Activated T-cell treated with anti-CD3 and anti-CD28 coated beads for 4 hours (primary cell): ENCODE results near the gene MDH2.
"Not testable (repeated sequence)": the region's sequence is repeated elsewhere in the genome, so short reads cannot be mapped to it uniquely, and the experiment has no call there.

Experiments used
- DNase-seq: peaks from one replicate; pipeline ENCODE4 v3.0.0-alpha.2; 2020

The MDH2 gene

DNA sequence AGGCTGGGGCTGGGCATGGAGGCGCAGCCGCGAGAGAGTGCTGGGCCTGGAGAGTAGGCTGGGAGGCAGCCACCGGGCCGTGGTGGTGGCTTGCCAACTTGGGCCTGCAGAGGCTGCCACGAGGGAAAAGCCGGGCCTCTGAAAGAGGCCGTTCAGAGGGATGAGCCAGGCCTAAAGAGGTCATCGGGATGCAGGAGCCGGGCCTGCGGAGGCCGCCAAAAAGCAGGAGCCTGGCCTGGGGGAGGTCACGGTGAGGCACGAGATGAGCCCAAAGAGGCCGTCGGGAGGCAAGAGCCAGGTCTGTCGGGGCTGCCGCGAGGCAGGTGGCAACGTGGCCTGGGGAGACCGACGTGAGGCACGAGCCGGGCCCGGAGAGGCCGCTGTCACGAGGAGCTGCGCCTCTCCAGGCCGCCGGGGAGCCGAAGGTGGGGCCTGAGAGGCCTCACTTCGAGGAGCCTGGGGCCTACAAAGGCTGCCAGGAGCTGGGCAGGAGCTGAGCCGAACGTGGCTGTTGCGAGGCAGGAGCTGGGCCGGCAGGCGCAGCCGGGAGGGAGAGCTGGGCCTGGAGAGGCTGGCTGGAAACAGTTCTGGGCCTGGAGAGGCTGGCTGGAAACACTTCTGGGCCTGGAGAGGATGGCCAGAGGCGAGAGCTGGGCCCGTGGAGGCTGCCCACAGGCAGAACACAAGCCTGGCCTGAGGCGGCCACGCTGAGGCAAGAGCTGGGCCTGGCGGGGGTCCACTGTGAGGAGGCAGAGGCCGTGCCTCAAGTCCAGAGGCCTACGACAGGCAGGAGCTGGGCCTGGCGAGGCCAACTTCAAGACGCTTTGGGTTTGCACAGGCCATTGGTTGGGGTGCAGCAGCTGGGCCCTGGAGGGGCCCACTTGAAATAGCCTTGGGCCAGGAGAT, 24.6 kb downstream of the MDH2 start:
- no peak for DNase-seq

DNA sequence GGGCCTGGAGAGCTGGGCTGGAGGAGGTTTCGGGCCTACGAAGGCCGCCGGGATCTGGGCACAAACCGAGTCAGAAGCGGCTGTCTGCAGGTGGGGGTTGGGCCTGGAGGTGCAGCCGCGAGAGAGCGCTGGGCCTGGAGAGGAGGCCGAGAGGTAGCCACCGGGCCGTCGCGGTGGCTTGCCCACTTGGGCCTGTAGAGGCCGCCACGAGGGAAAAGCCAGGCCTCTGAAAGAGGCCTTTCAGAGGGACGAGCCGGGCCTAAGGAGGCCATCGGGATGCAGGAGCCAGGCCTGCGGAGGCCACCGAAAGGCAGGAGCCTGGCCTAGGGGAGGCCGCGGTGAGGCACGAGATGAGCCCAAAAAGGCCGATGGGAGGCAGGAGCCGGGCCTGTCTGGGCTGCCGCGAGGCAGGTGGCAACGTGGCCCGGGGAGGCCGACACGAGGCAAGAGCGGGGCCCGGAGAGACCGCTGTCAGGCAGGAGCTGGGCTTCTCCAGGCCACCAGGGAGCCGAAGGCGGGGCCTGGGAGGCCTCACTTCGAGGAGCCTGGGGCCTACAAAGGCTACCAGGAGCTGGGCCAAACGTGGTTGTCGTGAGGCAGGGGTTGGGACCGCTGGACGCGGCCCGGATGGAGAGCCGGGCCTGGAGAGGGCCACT, 25.6 kb downstream of the MDH2 start:
- DNase-seq: no peak

DNA sequence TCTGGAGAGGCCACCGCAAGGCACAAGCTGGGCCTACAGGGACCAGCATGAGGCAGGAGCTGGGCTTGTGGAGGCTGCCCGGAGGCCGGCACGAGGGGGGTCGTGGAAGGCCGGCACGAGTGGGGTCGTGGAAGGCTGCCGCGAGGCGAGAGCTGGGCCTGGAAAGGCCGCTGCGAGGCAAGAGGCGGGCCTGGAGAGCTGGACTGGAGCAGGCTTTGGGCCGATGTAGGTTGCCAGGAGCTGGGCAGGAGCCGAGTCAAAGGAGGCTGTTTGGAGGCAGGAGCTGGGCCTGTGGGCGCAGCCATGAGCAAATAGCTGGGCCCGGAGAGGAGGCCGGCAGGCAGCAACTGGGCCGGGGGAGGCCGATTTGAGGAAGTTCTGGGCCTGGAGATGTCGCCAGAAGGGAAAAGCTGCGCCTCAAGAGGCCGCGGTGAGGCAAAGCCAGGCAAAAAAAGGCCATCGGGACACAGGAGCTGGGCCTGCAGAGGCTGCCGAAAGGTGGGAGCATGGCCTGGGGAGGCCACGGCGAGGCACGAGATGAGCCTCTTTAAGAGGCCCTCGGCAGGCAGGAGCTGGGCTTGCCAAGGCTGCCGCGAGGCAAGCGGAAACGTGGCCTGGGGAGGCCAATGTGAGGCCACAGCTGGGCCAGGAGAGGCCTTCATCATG, 26.5 kb downstream of the MDH2 start:
- DNase-seq: no peak

DNA sequence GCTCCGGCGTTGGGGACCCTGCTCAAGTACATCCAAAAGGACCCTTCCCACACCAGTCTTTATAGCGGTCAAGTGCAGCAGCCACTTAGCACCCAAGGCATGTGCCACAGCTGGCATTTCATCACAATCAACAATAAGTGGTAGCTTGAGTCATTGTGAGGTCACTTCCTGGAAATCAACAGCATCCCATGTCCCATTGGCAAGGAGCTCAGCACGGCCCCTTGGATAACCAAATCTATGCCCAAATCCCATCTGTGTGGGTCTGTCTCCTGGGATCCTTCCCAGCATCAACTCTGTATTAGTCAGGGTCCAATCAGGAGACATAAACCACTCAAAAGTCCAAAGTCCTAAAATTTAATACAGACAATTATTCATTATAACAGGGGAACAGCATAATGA, 27.1 kb downstream of the MDH2 start:
- no peak for DNase-seq

DNA sequence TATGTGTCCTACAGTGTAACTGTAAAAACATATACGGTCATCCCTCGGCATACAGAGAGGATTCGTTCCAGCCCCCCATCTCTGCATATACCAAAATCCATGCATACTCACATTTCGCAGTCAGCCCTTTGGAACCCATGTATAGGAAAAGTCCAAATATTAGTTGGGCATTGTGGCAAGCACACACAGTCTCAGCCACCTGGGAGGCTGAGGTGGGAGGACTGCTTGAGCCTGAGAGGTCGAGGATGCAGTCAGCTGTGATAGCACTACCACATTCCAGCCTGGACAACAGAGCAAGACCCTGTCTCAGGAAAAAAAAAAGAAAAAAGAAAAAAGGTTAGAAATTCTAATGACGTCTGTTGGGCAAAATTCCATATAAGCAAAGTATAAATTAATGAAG, 29.1 kb downstream of the MDH2 start:
- DNase-seq: no peak

DNA sequence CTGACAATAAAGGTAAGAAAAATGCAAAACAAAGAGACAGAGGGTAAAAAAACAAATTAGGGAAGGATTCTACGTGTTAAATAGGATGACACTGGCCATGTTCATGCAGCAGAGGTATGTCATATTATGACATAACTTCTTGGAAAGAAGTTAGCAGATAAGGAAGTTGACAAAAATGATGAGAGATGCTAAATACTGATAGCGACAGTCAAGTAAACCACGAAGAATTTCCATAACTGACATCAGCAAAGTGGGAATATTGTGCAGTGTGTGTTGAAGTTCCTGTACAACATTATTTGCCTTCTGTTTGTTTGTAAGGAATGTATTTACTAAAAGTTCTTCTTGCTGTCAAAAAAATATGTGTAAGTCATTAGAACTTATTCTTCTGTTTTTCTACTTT, 29.5 kb downstream of the MDH2 start:
- DNase-seq: no peak

DNA sequence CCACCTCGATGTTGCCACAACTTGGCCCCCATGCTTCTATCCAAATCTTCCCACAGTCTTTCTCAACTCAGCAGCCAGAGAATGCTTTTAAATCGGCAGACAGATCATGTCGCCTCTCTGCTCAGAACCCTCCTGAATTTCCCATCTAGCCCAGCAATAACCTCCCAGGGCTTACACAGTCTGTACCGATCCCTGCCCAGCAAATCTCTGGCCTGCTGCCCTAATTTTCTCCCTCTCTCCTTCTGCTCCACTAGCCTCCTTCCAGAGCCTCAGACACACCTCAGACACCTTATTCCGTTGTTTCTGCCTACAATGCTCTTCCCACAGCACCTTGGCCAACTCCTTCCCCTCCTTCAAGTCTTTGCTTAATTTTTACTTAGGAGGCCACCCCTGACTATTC, 32.3 kb downstream of the MDH2 start:
- no peak for DNase-seq

DNA sequence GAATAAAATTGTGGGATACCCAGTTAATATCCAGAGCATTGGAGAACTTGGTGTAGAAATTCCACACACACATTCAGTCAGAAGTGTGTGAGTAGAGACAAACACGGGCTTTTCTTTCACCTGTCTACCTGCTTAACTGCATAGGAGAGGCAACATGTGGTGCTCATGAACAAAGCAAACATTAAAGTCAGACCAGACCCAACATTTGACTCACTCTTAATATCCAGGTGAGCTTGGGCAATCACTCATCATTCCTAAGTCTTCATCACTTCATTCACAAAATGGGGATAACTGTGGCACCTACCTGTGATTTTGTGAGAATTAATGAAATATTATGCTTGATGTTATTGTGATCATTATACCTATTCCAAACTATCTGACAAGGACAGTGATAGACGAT, 36.2 kb downstream of the MDH2 start:
- not testable (repeated sequence) for DNase-seq

DNA sequence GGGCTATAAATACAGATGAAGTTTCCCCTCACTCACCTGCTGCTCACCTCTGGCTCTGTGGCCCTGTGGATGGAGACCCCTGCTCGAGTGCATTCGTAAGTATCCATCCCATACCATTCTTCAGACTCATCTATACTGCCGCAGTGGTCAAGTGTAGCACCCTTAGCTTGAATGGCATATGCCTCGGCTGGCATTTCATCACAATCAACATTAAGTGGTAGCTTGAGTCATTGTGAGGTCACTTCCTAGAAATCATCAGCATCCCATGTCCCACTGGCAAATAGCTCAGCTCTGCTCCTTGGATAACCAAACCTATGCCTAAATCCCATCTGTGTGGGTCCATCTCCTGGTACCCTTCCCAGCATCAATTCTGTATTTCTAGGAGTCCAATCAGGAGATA, 38.2 kb downstream of the MDH2 start:
- DNase-seq: no peak

DNA sequence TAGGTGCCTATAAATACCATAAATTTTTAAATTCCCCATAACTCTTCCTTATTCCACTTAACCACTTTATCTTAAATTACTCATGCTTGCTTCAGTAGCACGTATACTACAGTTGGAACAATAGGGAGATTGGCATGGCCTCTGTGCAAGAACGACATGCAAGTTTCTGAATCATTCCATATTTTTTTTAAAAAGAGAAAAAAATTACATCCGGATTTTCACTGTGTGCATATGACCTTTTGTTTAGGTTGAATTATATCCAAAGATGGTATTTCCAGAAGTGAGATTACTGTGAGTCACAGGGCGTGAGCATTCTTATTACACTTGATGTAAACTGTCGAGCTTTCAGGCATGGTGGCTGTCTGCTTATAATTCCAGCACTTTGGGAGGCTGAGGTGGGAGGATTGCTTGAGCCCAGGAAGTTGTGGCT, 39.5 kb downstream of the MDH2 start:
- DNase-seq: not testable (repeated sequence)

DNA sequence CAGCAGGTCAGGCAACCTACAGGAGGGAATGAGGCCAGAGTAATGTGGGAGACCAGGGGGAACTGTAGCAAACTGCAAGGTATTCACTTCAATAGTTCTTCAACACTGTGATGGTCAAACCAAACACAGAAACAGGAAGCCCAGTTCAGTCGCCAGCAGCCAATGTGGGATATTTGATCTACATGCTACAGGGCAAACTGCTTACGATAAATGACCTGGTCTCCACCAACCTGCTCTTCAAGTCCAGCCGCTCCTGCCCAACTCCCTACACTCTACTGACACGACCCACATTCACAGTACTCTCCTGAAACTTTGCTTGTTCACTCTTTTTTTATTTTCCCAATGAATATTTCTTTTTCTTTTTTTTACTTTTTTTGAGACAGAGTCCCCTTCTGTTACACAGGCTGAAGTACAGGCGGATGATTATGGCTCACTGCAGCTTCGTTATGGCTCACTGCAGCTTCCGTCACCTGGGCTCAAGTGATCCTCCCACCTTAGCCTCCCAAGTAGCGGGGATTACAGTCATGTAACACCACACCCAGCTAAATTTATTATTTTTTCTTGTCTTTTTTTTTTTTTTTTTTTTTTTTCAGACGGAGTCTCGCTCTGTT, 42.1 kb downstream of the MDH2 start:
- DNase-seq: no peak

DNA sequence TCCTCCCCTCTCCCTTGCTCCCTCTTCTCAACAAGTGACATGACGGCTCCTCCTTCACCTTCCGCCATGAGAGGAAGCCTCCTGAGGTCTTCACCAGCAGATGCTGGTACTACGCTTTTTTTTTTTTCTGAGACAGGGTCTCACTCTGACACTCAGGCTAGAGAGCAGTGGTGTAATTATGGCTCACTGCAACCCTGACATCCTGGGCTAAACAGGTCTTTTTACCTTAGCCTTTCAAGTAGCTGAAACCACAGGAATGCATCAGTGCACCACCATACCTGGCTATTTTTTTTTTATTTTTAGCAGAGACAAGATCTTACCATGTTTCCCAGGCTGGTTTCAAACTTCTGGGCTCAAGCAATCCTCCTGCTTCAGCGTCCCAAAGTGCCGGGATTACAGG, 43.6 kb downstream of the MDH2 start:
- DNase-seq: no peak

DNA sequence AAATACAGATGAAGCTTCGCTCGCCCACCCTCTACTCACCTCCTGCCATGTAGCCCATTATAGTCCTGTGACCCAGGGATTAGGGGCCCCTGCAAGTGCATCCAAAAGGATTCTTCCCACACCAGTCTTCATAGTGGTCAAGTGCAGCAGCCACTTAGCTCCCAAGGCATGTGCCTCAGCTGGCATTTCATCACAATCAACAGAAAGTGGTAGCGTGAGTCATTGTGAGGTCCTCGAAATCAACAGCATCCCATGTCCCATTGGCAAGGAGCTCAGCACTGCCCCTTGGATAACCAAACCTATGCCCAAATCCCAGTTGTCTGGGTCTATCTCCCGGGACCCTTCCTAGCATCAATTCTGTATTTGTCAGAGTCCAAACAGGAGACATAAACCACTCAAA, 45.6 kb downstream of the MDH2 start:
- not testable (repeated sequence) for DNase-seq

DNA sequence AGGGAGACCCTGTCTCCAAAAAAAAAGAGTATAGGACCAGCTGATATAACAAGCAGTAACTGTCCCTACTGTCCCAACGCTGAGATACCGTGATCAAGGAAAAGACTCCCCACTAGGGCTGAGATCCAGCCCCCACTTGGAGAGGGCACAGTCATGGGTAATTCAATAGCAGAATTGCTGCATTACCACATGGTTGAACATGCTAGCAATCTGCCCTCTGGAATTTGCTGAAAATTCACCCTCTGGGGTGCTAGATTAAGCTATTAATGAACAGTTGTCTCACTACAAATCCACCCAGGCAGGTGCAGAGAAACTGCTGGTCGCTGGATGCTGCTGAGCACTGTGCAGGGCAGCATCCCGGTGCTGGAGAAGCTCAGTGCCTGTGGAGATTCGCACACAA, 46.4 kb downstream of the MDH2 start:
- DNase-seq: not testable (repeated sequence)

DNA sequence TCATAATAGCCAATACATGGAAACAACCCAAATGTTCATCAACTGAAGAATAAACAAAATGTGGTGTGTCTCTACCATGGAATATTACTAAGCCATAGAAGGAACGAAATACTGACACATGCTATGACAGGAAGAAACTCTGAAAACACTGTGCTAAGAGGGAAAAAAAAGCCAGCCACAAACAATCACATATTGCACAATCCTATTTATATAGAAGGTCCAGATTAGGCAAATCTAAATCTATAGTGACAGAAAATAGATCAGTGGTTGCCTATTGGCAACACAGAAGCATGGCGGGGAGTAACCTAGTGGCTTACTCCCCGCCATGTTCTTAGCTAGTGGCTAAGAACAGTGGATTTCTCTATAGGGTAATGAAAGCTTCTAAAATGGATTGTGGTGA, 48.0 kb downstream of the MDH2 start:
- no peak for DNase-seq

DNA sequence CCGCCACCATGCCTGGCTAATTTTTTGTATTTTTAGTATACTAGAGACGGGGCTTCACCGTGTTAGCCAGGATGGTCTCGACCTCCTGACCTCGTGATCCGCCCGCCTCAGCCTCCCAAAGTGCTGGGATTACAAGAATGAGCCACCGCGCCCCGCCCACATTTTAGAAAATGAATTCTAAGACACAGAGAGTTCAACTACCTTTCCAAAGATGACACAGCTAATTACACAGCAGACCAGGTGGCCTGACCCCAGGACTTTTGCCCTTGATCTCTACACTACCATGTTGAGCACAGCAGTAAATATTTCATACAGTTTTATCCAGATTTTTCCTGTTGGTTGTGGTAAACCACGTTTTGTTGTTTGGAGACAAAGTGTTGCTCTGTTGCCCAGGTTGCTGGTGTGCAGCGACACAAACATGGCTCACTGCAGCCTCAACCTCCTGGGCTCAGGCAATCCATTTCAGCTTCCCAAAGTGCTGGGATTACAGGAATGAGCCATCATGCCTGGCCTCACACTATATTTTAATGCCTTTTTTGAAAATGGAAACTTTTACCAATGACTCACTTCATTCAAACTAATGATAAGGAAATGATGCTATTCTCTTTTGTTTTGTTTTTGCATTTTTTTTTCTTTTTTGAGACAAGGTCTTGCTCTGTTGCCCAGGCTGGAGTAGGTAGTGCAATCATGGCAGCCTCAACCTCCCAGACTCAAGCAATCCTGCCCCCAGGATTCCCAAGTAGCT, 54.0 kb downstream of the MDH2 start:
- not testable (repeated sequence) for DNase-seq

DNA sequence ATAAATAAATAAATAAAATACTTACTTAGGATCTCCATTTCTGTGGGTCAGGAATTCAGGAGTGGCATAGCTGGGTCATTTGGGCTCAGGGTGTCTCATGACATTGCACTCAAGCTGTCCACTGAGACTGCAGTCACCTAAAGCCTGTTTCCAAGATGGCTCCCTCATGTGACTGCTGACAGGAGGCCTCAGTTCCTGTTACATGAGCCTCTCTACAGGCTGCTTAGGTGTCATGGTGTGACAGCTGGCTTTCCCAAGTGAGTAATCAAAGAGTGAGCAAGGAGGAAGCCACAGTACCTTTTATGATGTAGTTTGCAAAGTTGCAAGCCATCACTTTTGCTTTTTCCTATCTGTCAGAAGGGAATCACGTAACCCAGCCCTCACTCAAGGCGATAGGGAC, 55.9 kb downstream of the MDH2 start:
- not testable (repeated sequence) for DNase-seq

DNA sequence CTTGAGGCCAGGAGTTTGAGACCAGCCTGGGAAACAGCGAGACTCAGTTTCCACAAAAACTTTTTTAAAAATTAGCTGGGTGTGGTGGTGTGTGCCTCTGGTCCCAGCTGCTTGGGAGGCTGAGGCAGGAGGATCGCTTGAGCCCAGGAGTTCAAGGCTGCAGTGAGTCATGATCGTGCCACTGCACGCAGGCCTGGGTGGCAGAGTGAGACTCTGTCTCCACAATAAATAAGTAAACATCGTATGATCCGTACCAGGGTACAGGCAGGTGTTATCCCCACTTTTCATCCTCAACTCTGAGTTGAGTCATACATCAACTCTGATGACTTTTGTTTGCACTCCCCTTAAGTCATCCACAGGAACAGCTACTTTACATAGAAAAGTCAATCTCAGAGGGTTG, 58.2 kb downstream of the MDH2 start:
- DNase-seq: not testable (repeated sequence)

DNA sequence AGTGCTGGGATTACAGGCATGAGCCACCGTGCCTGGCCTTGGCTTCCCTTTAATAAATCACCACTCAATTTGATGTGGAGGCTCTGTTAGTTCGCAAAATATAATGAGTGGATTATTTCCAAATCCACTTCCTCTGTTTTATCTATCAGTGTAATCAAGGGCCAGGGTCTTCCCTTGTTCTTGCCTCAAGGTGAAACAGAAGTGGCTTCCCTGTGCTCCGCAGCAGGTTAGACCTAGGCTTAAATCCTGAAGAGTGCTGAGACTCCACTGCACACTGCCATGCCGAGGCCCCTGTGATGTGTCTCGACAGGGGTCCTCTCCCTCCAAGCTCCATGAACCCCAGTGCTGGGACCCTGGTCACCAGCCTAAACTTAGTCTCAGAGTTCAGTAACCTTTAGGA, 59.0 kb downstream of the MDH2 start:
- DNase-seq: no peak

DNA sequence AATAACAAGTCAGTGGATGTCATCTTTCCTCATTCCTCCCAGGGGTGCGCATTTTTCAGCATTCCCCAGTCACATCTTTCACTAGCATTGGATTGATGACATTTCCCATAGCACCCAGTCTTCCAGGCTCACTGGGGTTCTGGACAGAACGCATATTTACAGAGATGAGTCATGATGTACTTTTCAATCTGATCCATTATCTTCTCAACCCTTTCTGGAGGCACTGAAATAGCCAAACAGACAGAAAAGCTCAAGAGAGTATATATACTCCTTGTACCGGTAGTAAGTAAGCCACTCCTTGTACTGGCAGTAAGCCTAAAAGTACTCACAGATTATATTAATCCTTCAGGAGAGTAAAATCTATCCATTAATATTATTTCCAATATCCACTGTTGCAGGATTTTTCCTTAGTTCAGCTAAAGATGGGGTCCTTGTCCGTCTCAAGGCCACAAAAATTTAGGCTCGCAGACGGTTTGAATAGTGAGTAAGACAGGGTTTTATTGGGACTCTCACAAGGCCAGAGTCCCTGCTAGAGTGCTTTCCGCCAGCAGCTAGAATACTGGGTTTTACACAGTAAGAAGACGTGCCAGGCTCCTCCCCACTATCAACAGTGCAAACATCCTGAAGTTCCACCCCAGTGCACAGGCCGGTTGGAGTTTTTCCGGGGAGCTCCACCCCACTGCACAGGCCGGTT, 60.8 kb downstream of the MDH2 start:
- no peak for DNase-seq

DNA sequence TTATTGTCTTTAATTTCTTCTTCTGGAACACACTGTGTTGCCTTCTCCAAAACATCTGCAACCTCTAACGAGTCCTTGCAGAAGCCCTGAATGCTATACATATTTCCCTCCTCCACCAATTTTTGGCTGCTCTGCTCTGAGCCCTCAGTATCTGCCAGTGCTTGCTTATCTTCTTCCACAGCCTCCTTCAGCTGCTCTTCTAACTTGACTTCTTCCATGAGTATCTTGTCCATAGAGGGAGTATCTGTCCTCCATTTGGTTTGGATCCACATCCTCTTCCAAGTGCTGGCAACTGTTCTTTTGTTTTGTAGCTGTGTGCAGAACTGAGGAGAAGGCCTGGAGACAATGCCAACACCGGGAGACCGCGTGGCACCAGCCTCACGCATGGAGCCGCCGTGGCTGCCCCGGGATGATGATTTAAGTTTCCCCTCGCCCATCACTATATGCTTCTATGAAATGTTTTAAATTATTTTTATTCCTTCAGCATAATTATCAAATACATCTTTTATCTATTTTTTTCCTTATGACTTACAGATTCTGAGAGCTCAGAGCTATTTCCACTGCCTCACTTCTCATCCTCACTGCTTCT, 65.2 kb downstream of the MDH2 start:
- DNase-seq: not testable (repeated sequence)

DNA sequence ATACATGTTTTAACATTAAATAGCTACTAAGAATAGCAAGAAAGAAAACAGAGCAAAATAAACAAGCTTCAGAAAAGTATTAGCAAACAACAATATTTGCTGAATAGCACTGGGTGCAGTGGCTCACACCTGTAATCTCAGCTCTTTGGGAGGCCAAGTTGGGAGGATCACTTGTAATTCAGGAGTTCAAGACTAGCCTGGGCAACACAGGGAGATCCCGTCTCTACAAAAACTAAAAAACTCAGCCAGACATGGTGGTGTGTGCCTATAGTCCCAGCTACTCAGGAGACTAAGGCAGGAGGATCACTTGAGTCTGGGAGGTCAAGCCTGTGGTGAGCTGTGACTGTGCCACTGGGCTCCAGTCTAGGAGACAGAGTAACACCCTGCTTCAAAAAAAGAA, 66.8 kb downstream of the MDH2 start:
- DNase-seq: not testable (repeated sequence)
